NCI-H187 treated with DMSO at 0.1 percent for 48 hours (cell line): ENCODE data around the gene DEXI.
"Not testable (repeated sequence)": the region's sequence is repeated elsewhere in the genome, so short reads cannot be mapped to it uniquely, and the experiment has no call there.

Source experiments
- DNase-seq: peaks from one replicate; lab custom pipeline; 2025; lab: John Stamatoyannopoulos, UW

Gene DEXI

GRCh38 chr16:10968498-10968897 lies 26.2 kb upstream of the DEXI start:
- no peak for DNase-seq

- DNase-seq: no peak
These were observed 25.7 kb upstream of the DEXI start for GRCh38 chr16:10967986-10968385.

GRCh38 chr16:10966559-10966958 lies 24.3 kb upstream of the DEXI start:
- not testable (repeated sequence) for DNase-seq

GRCh38 chr16:10966129-10966528 lies 23.9 kb upstream of the DEXI start:
- DNase-seq: no peak

GRCh38 chr16:10965440-10966061 lies 23.3 kb upstream of the DEXI start:
- DNase-seq: no peak

GRCh38 chr16:10964891-10965326 lies 22.6 kb upstream of the DEXI start:
- no peak for DNase-seq

- DNase-seq: peak; percentile 70
These were observed 22.0 kb upstream of the DEXI start for GRCh38 chr16:10964039-10964890.

GRCh38 chr16:10961231-10961630 lies 19.0 kb upstream of the DEXI start:
- no peak for DNase-seq

- DNase-seq: no peak
These were observed 16.9 kb upstream of the DEXI start for GRCh38 chr16:10959161-10959560.

GRCh38 chr16:10957771-10958482 lies 15.7 kb upstream of the DEXI start:
- DNase-seq: no peak

- DNase-seq: no peak
These were observed 12.6 kb upstream of the DEXI start for GRCh38 chr16:10954903-10955302.

- no peak for DNase-seq
These were observed 8.8 kb upstream of the DEXI start for GRCh38 chr16:10951026-10951425.

GRCh38 chr16:10950393-10950792 lies 8.1 kb upstream of the DEXI start:
- no peak for DNase-seq

GRCh38 chr16:10949424-10949970 lies 7.2 kb upstream of the DEXI start:
- no peak for DNase-seq

GRCh38 chr16:10947211-10947787 lies 5.0 kb upstream of the DEXI start:
- DNase-seq: no peak

- DNase-seq: no peak
These were observed 4.0 kb upstream of the DEXI start for GRCh38 chr16:10946308-10946707.

GRCh38 chr16:10945065-10945787 lies 3.0 kb upstream of the DEXI start:
- DNase-seq: no peak

GRCh38 chr16:10944249-10945064 lies 2.2 kb upstream of the DEXI start, which contains the start of gene CLEC16A:
Gene CLEC16A, plus strand, starts transcription at chr16:10944564. Its CDS starts 154 bp downstream, at chr16:10944718.
- DNase-seq: peak; percentile 26

GRCh38 chr16:10943064-10943353 lies 741 bp upstream of the DEXI start:
- no peak for DNase-seq

GRCh38 chr16:10941935-10942351 lies 325 bp downstream of the DEXI start:
- not testable (repeated sequence) for DNase-seq
